ENCODE measurements around the gene HIBADH. TPM values are rescaled to one million over a fixed set of nuclear protein-coding genes. Genes with fewer than 3 reads are reported as not detected.

The HIBADH gene
- polyA plus RNA-seq, 1 donor (not counting 4 experiments of a cell fraction or from before 2014, with no cell fraction given) = 42.6 TPM

- H3K4me1 ChIP-seq (ENCODE audit: control insufficient read depth, extremely low read depth, insufficient read depth, low read length) = no peaks in the 10 kb centered on the region
- dilution Hi-C loops (cut with MboI; ENCODE audit: extremely low pct_ligation_motif_present, low sequenced_read_pairs) = no loop called here
- H3K9me1 ChIP-seq (ENCODE audit: control insufficient read depth, extremely low read depth, insufficient read depth, low read length) = no peaks in the 10 kb centered on the region
- no peaks in the 10 kb centered on the region for H4K20me1 ChIP-seq (ENCODE audit: control insufficient read depth, extremely low read depth, insufficient read depth, low read length)
- no peaks in the 10 kb centered on the region for H3K9me3 ChIP-seq (ENCODE audit: control insufficient read depth, low read depth, low read length)
- no peak overlapping the region for H3K27ac ChIP-seq (ENCODE audit: control insufficient read depth, insufficient read depth, low read length)
- H3K9ac ChIP-seq (ENCODE audit: control insufficient read depth, extremely low read depth, insufficient read depth, low read length) = no peak overlapping the region
- no peaks in the 10 kb centered on the region for H3K27me3 ChIP-seq (ENCODE audit: control insufficient read depth, extremely low read depth, insufficient read depth, low read length)
- FAIRE-seq (no peak), DNase-seq (ENCODE audit: low read depth, low spot score) (no peak)
- H2AFZ ChIP-seq (ENCODE audit: control insufficient read depth, low read length) = no peak overlapping the region
- no peaks in the 10 kb centered on the region for H3K36me3 ChIP-seq (ENCODE audit: control insufficient read depth in 2 of 2, extremely low read depth in 1 of 2, insufficient read depth in 2 of 2, low read length in 2 of 2)
- H3K79me2 ChIP-seq (ENCODE audit: control insufficient read depth, insufficient read depth, low read length) = no peaks in the 10 kb centered on the region
- TF ChIP-seq CTCF (optimal IDR thresholded peaks at IDR 0.05 in 1 of 3, IDR thresholded peaks at IDR 0.05 in 1 of 3, conservative IDR thresholded peaks at IDR 0.05 in 1 of 3; ENCODE audit: extremely low read depth in 1 of 3, insufficient read depth in 2 of 3, low read length in 3 of 3) (no peak), EZH2 (IDR thresholded peaks at IDR 0.05; ENCODE audit: low read length) (no peak)
- H3K4me3 ChIP-seq (ENCODE audit: control insufficient read depth in 2 of 3, extremely low read depth in 1 of 3, insufficient read depth in 2 of 3, low read depth in 1 of 3, low read length in 3 of 3) = no peak overlapping the region
- peak overlapping the region; percentile 15 for H3K4me2 ChIP-seq (ENCODE audit: control insufficient read depth, extremely low read depth, insufficient read depth, low read depth, low read length)
These were observed 21.0 kb downstream of the HIBADH start for GRCh38 chr7:27641581-27642230.

GRCh38 chr7:27640884-27641574 is 21.7 kb downstream of the HIBADH start:
- Histone ChIP-seq H3K79me2 (ENCODE audit: control insufficient read depth, insufficient read depth, low read length) (no peaks in the 10 kb centered on the region), H3K9me3 (ENCODE audit: control insufficient read depth, low read depth, low read length) (no peaks in the 10 kb centered on the region), H3K4me3 (ENCODE audit: control insufficient read depth in 2 of 3, extremely low read depth in 1 of 3, insufficient read depth in 2 of 3, low read depth in 1 of 3, low read length in 3 of 3) (no peak overlapping the region), H3K36me3 (ENCODE audit: control insufficient read depth in 2 of 2, extremely low read depth in 1 of 2, insufficient read depth in 2 of 2, low read length in 2 of 2) (no peaks in the 10 kb centered on the region), H3K27me3 (ENCODE audit: control insufficient read depth, extremely low read depth, insufficient read depth, low read length) (no peaks in the 10 kb centered on the region), H2AFZ (ENCODE audit: control insufficient read depth, low read length) (no peak overlapping the region), H3K4me2 (ENCODE audit: control insufficient read depth, extremely low read depth, insufficient read depth, low read depth, low read length) (peak overlapping the region; percentile 10), H4K20me1 (ENCODE audit: control insufficient read depth, extremely low read depth, insufficient read depth, low read length) (no peaks in the 10 kb centered on the region), H3K9me1 (ENCODE audit: control insufficient read depth, extremely low read depth, insufficient read depth, low read length) (no peaks in the 10 kb centered on the region), H3K9ac (ENCODE audit: control insufficient read depth, extremely low read depth, insufficient read depth, low read length) (no peak overlapping the region), H3K27ac (ENCODE audit: control insufficient read depth, insufficient read depth, low read length) (no peak overlapping the region), H3K4me1 (ENCODE audit: control insufficient read depth, extremely low read depth, insufficient read depth, low read length) (no peaks in the 10 kb centered on the region)
- FAIRE-seq = no peak
- no peak for TF ChIP-seq CTCF (optimal IDR thresholded peaks at IDR 0.05 in 1 of 3, IDR thresholded peaks at IDR 0.05 in 1 of 3, conservative IDR thresholded peaks at IDR 0.05 in 1 of 3; ENCODE audit: extremely low read depth in 1 of 3, insufficient read depth in 2 of 3, low read length in 3 of 3)
- no peak for TF ChIP-seq EZH2 (IDR thresholded peaks at IDR 0.05; ENCODE audit: low read length)
- no peak for DNase-seq (ENCODE audit: low read depth, low spot score)
- dilution Hi-C loops (cut with MboI; ENCODE audit: extremely low pct_ligation_motif_present, low sequenced_read_pairs) = no loop called here
